NCI-H1105 (cell line): ENCODE results near the gene CDKN2B.
"Not testable (repeated sequence)": the region's sequence is repeated elsewhere in the genome, so short reads cannot be mapped to it uniquely, and the experiment has no call there.

ENCODE experiments used
- DNase-seq: peaks from one replicate; lab custom pipeline; 2025; lab: John Stamatoyannopoulos, UW

Gene CDKN2B, protein sequence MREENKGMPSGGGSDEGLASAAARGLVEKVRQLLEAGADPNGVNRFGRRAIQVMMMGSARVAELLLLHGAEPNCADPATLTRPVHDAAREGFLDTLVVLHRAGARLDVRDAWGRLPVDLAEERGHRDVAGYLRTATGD

DNA sequence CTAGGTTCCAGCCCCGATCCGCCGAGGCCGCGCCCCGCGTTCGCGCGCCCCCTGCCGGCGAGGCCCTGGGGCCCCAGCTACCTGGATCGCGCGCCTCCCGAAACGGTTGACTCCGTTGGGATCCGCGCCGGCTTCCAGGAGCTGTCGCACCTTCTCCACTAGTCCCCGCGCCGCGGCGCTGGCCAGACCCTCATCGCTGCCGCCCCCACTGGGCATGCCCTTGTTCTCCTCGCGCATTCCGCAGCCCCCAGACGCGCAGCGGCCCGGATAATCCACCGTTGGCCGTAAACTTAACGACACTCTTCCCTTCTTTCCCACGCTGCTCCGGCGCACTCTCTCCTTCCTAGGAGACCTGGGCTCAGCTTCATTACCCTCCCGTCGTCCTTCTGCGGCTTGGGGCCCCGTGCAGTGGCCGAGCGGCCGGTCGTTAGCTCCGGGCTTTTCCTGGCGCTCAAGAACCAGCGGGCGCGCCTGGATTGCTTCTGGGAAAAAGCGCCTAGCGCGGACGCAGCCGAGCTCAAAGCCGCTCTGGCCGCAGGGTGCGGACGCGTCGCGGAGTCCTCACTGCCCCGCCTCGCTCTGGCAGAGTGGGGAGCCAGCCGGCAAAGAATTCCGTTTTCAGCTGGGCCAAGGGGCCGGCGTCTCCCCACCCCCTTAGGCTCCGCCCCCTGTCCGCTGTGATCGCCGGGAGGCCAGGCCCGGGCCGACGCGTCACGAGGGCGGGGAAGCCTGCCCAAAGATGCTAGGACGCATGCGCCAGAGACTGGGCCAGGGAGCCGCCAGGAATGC lies at the start of gene CDKN2B:
TSS of gene CDKN2B (minus strand) at position 589 of the 789 bp plus-strand sequence. CDS start at position 237, 352 bp downstream.
- peak; percentile 81 for DNase-seq

GRCh38 chr9:22057972-22058371 lies 48.9 kb upstream of the CDKN2B start:
- DNase-seq: not testable (repeated sequence)

DNA sequence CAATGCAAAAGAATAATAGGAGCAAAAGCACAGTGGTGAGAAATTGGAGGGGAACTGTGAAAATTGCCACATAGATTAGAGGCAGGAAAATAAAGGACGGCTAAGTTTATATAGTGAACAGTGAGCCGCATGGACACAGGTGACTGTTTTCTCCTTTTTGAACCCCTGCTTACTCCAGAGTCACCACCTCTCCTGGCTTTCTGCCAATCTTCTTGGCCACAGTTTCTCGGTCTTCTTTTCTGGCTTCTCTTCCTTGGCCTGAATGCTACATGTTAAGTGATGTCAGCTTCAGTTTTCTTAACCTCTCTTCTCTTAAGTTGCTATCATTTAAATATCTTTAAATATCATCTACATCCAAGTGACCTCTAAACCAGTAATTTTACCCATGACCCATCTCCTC lies 47.3 kb upstream of the CDKN2B start:
- no peak for DNase-seq

DNA sequence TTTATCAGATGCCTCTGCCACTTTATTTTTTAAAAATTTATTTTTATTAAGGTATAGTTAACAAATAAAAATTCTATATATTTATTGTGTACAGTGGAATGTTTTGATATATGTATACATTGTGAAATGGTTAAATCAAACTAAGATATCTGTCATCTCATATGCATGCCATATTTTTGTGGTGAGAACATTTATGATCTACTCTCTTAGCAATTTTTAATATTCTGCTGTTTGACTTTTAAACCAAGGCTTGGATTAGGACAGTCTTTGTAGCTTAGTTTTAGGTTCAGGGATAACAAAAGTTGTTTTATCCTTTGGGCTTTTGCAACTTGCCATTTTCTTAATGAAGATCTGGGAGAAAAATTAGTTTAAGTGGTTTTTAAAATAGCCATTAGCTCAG lies 46.0 kb upstream of the CDKN2B start:
- no peak for DNase-seq

GRCh38 chr9:22054529-22054928 lies 45.4 kb upstream of the CDKN2B start:
- DNase-seq: no peak

DNA sequence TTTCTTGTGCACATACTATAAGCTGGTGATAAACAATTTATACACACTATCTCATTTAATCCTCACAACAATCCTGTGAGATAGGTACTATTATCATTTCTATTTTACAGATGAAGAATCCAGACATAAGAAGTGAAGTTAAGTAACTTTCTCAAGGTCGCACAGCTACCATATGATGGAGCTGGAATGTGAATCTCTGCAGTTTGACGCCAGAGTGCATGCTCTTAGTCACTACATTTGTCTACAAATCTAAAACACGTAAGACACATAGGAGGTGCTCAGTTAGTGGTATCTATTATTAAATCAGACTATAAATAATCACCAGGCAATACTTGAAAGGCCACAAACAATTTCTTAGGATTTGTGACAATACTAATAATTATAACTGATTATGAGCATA lies 45.0 kb upstream of the CDKN2B start:
- no peak for DNase-seq

DNA sequence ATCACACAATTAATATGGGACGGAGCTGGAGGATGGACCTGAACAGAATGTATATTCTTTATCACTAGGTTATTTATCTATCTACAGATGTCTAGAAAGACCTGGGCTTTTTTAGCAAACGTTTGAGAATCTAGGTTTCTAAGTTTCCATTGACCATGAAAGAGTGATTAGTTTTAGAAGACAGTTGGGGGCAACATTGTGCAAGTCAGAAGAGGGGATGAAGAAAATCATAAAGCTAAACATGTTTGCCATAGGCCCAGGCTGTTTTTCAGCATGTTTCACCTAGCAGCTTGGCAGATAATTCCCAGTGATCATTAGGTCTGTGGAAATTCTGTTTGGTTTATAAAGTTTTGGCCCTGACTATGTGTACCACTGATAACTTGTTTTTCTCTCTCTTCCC lies 44.1 kb upstream of the CDKN2B start:
- no peak for DNase-seq

DNA sequence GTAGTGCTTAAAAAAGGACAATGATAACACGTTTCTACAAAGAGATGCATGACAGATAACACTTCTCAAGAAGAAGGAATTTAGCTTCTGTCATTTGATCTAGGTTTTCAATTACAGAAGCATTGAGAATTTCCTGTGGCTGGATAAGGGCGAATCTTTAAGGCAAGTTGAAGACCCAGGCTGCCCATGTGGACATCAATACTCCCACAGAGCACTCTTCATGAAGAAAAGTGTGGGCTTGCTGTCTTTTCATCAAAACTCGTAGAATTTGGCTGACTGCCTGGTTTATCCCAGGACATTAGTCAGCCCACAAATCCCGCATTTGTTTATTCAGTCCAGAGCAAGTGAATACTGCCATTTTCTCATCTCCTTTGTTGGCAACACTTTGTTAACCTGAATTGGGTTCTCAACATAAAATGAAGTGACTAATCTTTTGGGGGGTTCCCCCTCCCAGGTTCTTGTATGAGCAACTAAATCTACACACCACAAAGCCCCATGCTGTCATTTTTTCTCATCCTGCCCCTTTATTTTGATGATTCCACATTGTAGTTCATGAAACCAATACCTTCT lies 43.4 kb upstream of the CDKN2B start:
- no peak for DNase-seq

- DNase-seq: no peak
These were observed 41.8 kb upstream of the CDKN2B start for GRCh38 chr9:22050924-22051323.

DNA sequence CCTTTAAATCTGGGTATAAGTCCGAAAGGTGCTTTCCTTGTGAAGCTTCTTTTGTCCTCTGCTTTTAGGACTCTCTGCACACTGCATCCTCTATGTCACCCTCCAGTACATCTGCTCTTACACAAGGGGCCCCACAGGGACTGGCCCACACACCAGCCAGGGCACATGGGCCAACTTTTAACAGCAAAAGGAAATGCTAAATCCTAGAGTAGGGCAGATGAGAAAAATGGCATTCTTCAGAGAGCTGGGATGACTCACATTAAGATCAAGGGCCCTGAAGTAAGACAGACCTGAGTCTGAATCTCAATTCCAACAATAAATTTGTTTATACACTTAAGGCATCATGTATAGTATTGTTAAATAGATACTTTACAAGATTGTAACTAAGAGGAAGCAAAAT lies 40.3 kb upstream of the CDKN2B start:
- no peak for DNase-seq

- no peak for DNase-seq
These were observed 38.5 kb upstream of the CDKN2B start for GRCh38 chr9:22047596-22047995.

GRCh38 chr9:22046243-22046885 lies 37.3 kb upstream of the CDKN2B start:
- DNase-seq: no peak

DNA sequence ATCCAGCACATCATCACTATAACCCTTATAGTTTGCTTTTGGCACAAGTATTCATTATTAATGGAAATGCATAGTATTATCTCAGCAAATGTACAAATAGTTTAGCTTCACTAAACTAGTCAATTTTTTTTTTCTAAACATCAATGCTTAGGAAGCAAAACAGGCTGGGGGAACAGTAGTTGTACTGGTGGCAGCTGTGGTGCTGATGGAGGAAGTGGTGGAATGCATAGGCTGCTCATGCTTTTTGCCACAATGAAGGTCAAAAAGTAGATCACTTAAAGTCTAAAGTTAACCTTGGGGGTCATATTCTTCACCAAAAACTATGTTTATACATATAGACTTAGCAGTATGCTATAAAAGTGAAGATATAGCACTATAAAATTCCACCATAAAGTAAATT lies 36.3 kb upstream of the CDKN2B start:
- no peak for DNase-seq

GRCh38 chr9:22044583-22044982 lies 35.5 kb upstream of the CDKN2B start:
- no peak for DNase-seq

- DNase-seq: no peak
These were observed 34.8 kb upstream of the CDKN2B start for GRCh38 chr9:22043928-22044327.

- no peak for DNase-seq
These were observed 32.7 kb upstream of the CDKN2B start for GRCh38 chr9:22041775-22042174.

DNA sequence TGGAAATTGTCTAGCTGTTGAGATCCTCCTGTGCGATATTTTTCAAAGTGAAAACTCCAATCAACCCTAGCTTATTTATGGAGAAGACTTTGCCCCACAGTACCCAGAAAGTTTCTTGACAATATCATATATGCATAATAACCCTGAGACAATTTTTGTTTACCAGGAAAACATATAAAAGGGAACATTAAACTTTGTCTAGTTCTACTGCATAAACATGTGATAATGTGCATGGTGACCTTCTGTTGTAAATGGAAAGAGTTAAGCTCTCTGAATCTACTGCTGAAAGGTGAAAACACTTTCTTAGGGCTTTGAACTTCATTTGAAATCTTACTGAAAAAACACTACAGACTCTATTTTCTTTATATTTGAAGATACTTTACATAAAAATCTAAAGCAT lies 32.2 kb upstream of the CDKN2B start:
- DNase-seq: no peak

GRCh38 chr9:22040760-22041159 lies 31.7 kb upstream of the CDKN2B start:
- DNase-seq: no peak

- no peak for DNase-seq
These were observed 30.2 kb upstream of the CDKN2B start for GRCh38 chr9:22039258-22039657.

GRCh38 chr9:22037954-22038690 lies 29.0 kb upstream of the CDKN2B start:
- no peak for DNase-seq

- no peak for DNase-seq
These were observed 27.9 kb upstream of the CDKN2B start for GRCh38 chr9:22036866-22037626.

- DNase-seq: no peak
These were observed 26.5 kb upstream of the CDKN2B start for GRCh38 chr9:22035591-22036011.
